Suppressor macrophage treated with lipopolysaccharide for 4 hours (primary cell): ENCODE measurements around the gene COLEC11.
"Not testable (repeated sequence)": the region's sequence is repeated elsewhere in the genome, so short reads cannot be mapped to it uniquely, and the experiment has no call there.

Source experiments
- DNase-seq: peaks from one replicate; pipeline ENCODE4 v3.0.0-alpha.2; 2020

COLEC11 gene

DNA sequence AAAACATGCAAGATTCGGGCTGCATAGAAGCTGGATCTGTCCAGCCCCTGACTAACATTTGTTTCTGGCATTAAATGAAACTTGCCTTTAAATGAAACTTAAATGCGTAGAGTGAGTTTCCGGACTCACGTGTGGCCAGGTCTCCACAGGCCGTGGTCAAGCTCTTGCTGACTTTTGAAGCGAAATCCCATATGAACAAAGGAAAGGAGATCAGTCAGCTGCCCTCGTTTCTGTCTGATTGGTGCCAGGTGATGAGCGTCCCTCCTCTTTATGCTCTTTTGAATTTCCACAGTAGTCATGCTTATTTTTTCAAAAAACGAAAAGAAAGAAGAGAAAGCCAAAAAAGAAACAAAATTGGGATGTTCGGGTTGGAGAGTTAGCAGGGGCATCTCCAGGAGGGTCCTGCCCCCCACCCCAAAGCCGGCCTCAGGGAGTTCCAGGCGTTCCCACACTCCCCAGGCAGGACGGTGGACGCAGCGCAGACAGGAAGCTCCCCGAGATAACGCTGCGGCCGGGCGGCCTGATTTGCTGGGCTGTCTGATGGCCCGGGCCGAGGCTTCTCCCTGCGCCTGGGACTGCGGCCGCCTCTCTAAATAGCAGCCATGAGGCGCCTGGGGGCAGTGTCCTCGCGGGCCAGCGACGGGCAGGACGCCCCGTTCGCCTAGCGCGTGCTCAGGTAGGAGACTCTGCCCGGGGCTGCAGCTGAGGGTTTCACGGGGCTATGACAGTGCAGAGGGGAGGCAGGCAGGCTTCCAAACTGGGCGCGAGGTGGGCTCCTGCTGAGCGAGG, at the start of gene COLEC11:
Gene COLEC11 (plus strand): TSS at position 620 of the 789 bp plus-strand sequence. CDS start 9,229 bp downstream, outside the sequence.
- DNase-seq = no peak

DNA sequence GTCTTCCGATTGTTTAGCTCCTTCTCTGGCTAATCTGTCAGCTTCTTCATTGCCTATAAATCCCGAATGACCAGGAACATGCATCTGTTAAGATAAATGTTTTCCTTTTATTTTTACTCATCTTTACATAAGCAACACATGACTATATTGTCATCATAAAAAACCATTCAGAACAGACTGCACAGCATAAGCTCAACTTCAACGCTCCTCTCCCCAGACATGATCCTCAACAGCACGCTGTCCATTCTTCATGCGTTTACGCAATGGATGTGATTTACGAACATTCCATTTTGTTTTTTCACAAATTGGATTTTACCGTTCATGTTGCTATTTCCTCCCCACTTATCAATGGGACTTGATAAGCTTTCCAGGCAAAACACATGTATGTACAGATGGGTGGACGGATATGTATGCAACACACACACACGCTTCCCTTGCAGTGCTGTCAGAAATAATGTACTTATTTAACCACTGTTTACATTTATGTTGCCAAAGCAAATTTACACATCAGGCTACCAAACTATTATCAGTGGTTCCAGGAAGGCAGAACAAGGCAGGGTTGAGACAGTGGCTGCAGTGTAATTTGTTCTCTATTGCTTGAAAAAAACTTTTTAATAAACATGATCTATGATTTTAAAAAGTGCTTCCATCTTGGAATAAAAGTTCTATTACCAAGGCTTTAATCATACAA, 49.0 kb upstream of the COLEC11 start:
- no peak for DNase-seq

DNA sequence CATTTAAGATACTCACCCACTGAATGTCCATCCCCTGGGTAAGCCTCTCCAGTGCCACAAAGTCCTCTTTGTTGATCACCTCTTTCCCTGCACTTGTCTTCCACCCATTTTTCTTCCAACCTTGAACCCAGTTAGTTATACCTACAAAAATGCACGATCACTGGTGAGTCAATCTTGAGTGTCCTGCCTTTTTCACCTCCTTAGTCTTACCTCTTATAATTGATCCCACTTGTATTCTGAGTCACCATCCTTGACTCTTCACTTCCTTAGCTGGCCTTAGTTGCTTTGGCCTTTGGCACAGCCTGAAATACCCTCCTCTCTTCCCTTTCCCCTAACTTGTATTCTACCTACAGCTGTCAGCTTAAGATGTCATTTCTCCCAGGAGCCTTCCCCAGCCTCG, 47.0 kb upstream of the COLEC11 start:
- DNase-seq = no peak

DNA sequence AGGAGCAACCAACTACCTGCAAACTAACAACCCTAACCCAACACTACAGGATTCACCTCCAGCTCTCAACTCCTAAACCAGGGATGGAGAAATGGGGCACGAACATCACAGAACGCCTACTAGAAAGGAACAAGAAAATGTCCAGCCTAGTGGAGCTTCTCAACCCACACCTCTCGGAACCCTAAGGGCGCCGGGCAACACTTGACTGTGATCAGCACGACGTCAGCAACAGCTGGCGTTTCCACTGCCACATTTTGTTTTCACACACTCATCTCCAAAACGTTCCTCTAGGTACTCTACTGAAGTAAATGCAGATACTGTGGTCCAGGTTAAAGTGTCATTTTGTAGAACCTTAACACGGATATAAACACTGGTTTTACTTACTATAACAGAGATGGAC, 41.0 kb upstream of the COLEC11 start:
- DNase-seq = no peak

DNA sequence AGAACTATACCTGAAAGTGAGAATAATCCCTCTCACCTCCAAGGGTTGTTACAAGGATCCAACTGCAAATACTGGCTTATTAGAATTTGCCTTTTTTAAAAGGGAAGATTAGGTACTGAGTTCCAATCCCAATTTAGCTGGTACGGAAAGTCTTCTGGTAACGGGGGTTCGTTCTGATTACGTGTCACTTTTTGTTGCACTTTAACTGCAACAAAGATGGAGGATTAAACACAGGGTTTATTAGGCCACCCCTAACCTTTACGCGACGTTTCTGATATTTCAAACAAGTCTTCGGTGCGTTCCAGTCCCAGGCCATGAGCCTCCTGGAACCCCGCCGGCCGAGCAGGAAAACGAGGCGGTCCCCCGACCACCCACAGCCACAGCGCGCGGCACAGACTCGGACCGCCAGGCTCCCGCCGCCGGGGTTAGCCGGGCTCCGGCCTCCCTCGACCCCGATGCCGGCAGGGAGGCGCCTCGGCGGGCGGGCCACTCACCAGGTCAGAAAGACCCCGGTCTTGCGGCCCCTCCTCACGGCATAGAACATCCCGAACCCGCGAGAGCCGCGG, 37.2 kb upstream of the COLEC11 start:
- peak; percentile 25 for DNase-seq

DNA sequence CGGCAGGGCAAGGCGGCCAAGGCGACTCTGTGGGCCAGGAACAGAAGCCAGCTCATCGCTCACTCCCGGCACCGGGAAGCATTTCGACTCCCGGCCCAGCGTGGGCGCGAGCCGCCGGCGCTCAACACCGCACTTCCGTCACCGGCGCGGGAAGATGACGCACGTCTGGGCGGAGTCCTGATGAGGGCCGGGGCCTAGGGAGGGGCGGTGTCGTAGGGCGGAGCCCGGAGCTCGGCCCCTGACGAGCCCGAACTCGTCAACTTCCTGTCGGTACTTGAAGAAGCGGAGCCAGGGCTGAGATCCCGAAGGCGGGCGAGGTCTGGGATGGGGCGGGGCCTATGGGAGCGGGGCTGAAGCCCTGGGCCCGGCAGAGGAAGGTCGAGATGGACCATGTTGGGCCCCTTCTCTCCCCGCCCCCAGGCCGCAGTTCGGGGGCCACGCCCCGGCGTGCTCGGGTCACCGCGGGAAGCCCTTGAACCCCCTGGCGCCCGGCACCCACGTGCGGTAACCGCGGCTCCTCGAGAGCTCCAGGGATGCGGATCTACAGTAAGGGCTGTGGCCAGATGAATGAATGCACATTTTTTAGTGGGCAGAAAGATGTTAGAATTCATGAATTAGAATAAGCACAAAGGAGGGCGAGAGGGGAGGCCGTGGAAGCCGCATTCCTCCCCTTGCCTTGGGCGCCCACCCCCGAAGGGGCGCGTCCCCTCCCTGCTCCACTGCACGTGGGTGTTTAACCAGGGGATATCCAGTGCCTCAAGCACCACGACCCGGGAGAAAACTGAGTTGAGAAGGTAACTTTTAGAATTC, 36.5 kb upstream of the COLEC11 start, which contains the start of gene RNASEH1:
Gene RNASEH1 (minus strand): TSS at position 129 of the 810 bp plus-strand sequence. CDS start 73 bp downstream, at position 56.
- peak; percentile 99 for DNase-seq

DNA sequence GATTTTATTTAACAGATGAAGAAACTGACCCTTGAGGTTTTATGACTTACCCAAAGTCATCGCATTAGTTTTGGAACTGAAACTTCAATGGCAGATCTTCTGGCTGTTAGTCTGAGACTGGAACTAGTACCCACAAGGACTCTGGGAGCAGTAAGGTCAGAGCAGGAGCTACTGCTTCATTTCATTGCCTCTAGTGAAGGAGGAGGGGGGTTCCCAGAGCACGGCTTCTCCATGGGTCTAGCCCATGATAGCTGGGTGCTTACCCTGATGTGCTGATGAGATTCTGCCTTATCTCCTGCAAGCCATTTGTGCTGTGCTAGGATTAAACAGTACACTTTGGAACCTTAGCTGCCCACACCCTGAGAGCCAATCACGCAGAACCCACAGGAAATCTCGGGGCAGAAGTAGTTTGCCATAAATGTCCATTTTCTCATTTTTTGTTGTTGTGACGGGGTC, 31.4 kb upstream of the COLEC11 start:
- DNase-seq = no peak

DNA sequence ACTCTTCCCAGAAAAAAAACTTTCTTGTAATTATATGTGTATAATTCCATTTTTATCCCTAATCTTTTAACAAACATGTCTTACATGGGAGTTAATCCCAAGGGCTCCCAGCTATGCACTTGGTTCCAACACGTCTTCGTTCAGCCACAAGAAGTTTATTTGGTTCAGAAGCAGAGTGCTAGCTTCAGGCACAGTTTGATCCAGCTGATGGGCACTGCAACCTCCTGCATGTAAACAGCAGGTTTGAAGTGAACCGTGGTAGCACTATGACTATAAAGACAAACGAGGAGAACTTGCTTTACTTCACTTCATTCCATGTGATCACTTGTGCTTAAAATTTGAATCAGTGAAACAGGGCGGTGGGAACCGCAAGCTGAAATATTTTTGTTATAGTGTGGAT, 29.8 kb upstream of the COLEC11 start:
- no peak for DNase-seq

DNA sequence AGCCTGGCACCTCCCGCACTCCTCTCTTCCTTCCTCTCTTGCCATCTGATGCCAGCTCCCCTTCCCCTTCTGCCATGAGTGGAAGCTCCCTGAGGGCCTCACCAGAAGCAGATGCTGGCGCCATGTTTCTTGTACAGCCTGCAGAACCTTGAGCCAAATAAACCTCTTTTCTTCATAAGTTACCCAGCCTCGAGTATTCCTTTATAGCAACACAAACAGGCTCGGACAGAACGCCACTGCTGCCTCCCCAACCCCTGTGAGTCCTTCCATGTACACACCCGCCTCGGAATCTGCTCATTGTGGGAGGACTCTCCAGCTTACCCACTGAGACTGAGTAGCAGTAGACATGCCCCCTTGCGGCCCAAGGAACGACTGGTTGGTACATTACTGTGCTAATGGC, 28.1 kb upstream of the COLEC11 start:
- no peak for DNase-seq

DNA sequence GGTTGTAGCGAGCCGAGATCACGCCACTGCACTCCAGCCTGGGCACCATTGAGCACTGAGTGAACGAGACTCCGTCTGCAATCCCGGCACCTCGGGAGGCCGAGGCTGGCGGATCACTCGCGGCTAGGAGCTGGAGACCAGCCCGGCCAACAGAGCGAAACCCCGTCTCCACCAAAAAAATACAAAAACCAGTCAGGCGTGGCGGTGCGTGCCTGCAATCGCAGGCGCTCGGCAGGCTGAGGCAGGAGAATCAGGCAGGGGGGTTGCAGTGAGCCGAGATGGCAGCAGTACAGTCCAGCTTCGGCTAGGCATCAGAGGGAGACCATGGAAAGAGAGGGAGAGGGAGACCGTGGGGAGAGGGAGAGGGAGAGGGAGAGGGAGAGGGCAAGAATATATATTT, 25.3 kb upstream of the COLEC11 start:
- DNase-seq = not testable (repeated sequence)

DNA sequence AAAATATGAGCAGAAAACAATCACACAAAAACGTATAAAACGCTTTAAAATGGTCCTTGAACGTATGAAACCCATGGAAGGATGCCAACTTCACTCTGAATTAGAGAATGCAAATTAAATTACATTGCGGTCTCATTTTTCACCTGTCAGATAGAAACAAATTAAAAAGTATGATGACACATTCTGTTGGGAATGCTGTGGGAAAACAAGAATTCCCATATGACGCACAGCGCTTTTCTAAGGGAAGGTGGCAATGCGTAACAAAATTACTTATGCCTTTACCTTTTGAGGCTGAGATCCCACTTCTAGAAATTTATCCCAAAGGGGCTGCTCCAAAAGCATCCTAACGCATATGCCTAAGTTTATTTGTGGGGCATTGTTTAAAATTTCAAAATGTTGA, 23.6 kb upstream of the COLEC11 start:
- no peak for DNase-seq

DNA sequence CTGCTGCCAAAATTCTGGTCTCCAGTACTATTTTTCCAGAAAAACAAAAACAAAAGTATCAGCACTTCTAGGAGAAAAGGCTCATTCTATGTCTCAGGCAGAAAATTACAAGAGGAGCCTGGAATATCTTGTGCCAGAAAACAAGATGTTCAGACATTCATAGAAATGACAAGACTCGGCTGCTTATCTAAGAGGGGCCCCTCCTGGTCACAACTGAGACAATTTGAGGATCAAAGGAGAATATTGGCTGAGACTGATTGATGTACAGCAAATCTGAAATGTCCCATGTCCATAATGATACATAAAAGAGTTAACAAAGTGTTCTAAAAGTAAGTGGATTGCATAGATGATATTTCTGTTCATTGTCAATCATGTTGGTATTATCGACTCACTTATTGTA, 22.3 kb upstream of the COLEC11 start:
- no peak for DNase-seq

DNA sequence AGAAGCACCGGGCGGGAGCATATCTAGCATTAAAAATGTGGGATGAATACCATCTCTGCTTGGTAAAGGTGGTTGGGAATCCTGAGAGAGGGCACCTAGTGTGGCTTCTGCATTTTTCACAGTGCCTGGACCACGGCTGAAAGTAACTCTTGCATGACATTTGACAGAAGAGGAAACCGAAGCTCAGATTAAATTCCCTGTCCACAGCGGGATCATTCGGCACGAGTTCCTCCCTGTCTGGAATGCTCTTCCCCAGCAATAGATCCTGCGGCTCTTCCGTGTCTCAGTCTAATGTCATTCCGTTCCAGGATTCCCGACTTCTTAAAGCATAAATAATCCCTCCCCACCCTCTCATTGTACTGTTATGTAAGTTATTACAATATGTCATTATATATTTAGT, 20.8 kb upstream of the COLEC11 start:
- DNase-seq = no peak

DNA sequence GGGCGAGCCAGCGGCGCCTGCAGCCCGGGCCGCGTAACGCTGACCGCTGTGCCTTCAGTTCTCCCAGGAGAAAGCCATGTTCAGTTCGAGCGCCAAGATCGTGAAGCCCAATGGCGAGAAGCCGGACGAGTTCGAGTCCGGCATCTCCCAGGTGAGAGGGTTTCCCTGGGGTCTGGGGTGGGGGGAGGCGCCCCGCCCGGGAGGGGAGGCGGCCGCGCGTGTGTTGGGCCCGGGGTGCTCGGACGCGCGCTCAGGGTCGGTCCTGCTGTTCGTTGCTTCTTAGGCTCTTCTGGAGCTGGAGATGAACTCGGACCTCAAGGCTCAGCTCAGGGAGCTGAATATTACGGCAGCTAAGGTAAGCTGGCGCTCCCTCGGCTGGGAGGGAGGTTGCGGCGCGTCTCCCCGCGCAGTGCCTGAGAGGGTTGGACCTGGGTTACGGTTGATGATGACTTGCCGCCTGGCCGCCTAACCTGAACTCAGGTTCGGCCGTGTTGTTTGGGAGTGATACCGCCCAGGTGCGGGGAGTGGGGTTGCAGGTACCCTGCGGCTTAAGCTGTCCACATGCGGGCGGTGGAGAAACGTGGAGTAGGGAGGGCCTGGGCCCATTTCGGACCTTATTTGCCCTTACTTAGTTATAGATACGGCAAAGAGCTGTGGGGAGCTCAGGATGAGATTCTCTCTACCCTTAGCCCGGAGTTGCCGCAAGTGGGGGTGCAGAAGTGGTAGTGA, 19.2 kb upstream of the COLEC11 start:
- DNase-seq = no peak

DNA sequence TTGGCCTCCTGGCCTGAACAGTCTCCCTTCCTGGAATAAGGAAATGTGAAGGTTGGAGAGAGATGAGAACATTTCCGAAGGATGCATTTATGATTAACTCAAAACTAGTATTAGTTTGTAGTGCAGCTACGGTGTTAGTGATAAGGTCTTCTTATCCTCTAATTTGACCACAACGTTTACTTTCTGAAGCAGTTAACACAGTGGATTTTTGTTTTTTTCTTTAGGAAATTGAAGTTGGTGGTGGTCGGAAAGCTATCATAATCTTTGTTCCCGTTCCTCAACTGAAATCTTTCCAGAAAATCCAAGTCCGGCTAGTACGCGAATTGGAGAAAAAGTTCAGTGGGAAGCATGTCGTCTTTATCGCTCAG, 18.7 kb upstream of the COLEC11 start:
- DNase-seq = not testable (repeated sequence)

DNA sequence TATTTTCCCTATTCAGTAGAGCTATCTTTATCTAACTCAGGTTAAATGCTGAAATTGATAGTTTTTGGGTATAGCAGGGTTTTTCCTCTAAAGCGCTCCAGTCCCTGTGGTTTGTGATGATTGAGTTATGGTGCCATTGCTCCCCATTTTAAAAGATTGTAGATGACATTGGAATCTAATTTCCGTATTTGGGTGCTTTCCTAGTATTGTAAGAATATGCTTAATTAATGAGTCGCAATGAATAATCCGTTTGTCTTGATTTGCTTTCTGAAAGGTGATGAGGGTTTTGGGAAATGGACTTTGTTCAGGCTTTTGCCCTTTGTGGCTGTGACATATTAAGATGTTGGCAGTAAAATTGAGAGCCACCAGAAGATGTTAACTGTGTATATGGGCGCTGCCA, 15.9 kb upstream of the COLEC11 start:
- no peak for DNase-seq

DNA sequence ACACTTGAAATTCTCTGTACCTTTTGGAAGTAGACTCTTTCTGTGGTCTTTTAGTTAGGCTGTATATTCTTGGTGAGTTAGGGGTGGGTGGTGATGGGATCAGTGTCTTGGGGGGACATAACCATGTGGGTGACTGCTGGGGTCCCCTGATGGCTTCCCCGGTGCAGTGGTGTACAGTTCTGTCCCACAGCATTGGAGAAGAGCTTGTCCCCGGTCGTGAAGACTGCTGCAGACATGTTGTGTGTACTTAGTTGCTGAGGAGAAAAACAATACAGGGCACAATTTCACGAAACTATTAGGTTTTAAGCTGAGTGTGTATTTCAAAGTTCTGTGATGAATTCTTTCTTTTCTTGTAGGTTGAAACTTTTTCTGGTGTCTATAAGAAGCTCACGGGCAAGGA, 14.5 kb upstream of the COLEC11 start:
- no peak for DNase-seq

DNA sequence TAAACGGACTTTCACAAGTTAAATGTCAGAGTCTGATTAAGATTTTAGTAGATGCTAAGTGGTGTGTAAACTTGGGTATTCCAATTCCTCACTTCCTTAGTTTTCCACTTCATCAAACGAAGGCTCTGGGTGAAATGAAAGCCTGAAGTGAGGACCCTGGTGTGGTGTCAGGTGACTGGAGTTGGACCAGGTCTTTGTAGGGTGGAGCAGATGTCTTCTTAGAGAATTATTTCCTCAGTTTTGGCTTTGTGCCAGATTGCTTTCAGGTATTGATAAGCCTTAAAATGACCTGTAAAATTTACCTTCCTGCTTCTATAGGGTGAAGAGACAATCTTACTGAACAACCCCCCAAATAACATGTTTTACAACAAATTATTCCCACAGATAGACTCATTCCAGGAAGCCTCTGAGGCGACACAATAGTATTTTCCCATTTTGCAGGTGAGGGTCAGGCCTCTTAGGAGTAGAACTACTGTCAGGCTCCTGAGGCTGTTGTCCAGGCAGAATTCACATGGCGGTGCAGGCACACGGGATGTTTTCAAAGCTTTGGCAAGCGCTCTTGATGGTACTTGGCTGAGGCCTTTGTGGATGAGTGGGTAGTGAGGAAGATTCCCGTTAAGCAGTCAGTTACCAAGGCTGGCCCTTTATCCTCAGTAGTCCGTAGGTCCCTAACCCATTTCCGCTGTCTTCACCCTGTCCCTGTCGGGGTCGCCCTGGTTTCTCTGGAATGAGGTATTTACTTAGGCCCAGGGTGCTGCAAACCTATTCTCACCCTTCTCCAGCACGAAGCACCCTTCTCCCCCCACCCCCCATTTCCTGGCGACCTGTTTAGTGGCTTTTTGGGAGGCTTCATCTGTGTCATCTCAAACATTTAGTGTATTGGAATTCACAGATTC, 13.3 kb upstream of the COLEC11 start:
- DNase-seq = no peak

DNA sequence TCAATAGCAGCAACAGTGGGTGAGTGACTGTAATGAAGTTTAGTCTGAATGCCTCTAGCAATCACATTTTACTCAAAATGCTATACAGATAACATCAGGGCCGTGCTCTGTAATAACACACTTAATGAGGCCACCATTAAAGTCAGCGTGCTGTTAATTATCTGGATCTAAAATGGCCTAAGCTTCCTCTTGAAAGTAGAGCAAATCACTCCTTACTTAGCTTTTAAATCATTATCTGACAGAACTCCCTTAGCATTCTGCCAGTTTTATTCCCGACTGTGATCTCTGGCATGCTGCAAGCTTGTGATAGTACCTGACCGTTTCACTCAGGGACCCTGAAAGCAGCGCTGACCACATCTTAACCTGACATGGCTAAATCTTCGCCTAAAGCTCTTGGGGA, 10.8 kb upstream of the COLEC11 start:
- no peak for DNase-seq

DNA sequence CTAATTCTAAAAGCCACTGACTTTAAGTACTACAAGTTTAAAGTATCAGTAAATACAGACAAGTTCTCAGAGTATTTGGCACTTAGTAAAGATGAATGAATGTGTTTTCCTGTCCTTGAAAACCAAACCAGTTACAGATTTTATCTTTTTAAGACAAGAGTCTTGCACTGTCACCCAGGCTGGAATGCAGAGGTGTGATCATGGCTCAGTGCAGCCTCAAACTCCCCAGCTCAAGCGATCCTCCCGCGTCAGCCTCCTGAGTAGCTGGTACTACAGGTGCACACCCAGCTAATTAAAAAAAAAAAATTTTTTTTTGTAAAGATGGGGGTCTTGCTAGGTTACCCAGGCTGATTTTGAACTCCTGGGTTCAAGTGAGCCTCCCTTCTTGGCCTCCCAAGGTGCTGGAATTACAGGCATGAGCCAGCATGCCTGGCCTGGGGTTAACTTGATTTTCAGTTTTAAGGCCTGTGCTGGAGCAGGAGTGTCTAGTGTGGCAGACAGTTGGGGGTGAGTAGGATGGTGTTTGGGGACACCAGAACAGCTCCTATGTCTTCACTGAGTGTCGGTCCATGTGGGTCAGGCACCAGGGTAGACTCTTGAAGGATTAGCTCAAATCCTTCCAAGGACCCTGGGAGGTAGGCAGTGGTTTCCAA, 10.2 kb upstream of the COLEC11 start:
- no peak for DNase-seq
